H1 (cell line): ENCODE measurements around the gene KCNQ1OT1. TPM values are rescaled to one million over a fixed set of nuclear protein-coding genes. Genes with fewer than 3 reads are reported as not detected.

Source experiments
- CHD7 ChIP-seq: fragments of 300-600 bp; sonication (generic); IDR thresholded peaks from 2 replicates; pipeline ENCODE4 v1.7.1; 2012; ENCODE audit warnings: low read length, moderate library complexity, mild to moderate bottlenecking, inconsistent platforms; ENCODE audit not compliant: insufficient replicate concordance
- polyA plus RNA-seq, 7 experiments: library from polyadenylated mRNA; depleted of rRNA in 3 of 7; stranded (reverse) in 5 of 7; unstranded in 2 of 7; fragments of >200 nt in 5 of 7; fragments of 200-250 nt in 2 of 7; gene quantifications; 1 replicate in 5 of 7; 2 replicates in 1 of 7; 4 replicates in 1 of 7; pipeline versions ENCODE4 v1.2.1 to v1.2.3, GENCODE V29; 2011 to 2013; ENCODE audit warnings: missing spikeins in 2 of 7, mixed read lengths in 2 of 7
- total RNA-seq: library from RNA; stranded (reverse); fragmentation: NEBNext Ultra II Directional; extraction: Animal tissue kit (Norgen Biotek cat#: 25700); gene quantifications from 2 replicates; pipeline ENCODE4 v1.2.1, GENCODE V29; 2021

KCNQ1OT1 gene
- total and polyA plus RNA-seq, 2 of the 8 experiments (the other 6 are each of a cell fraction or from before 2014, with no cell fraction given) = 0.21 to 1.2 TPM

- no peak for TF ChIP-seq CHD7
These were observed 108.6 kb downstream of the KCNQ1OT1 start (continued) for GRCh38 chr11:2590965-2591754.
